ENCODE measurements around the gene MED13. TPM values are rescaled to one million over a fixed set of nuclear protein-coding genes. Genes with fewer than 3 reads are reported as not detected.

Gene MED13
- total and polyA plus RNA-seq, 11 donors: 5.6 to 59.1 (median 38.9) TPM

DNA sequence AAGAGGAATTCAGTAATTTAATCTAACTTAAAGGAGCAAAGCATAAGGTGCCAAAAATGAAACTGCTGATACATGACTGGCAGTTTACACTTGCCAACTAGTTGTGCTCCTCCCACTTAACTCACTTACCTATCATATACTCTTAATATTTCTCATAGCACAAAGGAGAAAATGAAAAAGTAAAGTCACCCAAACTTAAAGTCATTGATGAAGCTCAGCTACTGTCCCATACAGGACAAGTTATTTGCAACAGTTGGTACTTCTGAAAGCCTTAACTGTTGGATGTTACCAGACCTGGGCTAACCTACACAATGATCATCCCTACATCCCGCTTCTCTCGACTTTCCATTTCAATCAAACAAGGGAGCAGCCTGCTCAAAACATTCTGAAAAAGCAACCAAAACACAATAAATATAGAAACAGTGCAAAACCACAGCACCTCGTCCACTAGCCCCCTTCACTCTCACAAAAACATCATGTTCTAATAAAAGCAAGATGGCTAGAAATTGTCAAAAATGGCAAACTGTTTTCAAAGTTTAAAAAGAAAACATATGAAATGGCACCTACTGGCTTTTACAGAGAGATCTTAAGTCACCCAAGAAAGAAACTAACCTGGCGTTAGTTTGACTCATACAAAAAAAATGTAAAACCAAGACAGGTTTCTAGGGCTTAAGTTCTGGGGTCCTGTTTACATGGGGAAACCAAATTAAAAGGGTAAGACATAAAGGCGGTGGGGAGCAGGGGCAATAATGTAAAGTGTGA lies 868 bp downstream of the MED13 start:
- Histone ChIP-seq H3K4me3 (peak overlapping the region; percentile 79 to 98 (median 95)), H3K27ac (peak overlapping the region in 11 of 12 donors; percentile 93 to 100 (median 99)), H3K27me3 (no peaks in the 10 kb centered on the region), H3K9me3 (no peaks in the 10 kb centered on the region), H3K4me1 (peaks cover 9 to 48% (median 35%) of the 10 kb centered on the region in 12 donors), H3K36me3 (peaks cover 0 to 29% (median 20%) of the 10 kb centered on the region in 9 donors)
- no peak for TF ChIP-seq POLR2A (IDR thresholded peaks at IDR 0.05)
- TF ChIP-seq, protein P1, sequence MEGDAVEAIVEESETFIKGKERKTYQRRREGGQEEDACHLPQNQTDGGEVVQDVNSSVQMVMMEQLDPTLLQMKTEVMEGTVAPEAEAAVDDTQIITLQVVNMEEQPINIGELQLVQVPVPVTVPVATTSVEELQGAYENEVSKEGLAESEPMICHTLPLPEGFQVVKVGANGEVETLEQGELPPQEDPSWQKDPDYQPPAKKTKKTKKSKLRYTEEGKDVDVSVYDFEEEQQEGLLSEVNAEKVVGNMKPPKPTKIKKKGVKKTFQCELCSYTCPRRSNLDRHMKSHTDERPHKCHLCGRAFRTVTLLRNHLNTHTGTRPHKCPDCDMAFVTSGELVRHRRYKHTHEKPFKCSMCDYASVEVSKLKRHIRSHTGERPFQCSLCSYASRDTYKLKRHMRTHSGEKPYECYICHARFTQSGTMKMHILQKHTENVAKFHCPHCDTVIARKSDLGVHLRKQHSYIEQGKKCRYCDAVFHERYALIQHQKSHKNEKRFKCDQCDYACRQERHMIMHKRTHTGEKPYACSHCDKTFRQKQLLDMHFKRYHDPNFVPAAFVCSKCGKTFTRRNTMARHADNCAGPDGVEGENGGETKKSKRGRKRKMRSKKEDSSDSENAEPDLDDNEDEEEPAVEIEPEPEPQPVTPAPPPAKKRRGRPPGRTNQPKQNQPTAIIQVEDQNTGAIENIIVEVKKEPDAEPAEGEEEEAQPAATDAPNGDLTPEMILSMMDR (IDR thresholded peaks at IDR 0.05): no peak
- DNase-seq: no peak
- ATAC-seq: no peak
- intact Hi-C loops (cut with DNase I): loop anchor here in 6 of 10 donors (2.0 to 10.0 kb wide), 3 partner anchors 135 to 649 kb away; partner anchors contain the start of gene INTS2 (in 1 of the 6)
- 0 to 3% (median 1%) methylated on average over 5 of the region's 5 CpGs for WGBS, 4 donors

DNA sequence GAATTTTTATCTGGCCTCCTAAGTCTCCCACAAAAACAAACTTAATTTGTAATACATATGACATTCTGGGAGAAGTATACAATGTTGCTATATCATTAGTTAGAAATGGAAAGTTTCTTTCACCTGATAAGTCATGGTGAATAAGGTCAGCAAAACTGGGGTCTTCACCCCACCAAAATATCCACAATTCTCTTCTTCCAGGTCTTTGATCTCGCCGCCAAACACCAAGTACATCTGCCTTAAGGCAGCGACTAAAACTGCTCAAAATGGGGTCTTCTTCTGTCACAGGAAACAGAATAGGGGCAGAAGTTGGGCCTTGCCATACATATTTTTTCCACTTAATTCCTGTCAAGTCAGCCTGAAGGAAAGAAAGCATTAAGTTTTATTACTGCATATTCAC lies 2.1 kb downstream of the MED13 start:
- intact Hi-C loops (cut with DNase I): loop anchor here in 5 of 10 donors (10.0 kb wide), 1 partner anchor 648 kb away; no protein-coding TSS in a partner anchor
- peaks cover 12 to 58% (median 41%) of the 10 kb centered on the region in 12 donors for H3K4me1 ChIP-seq

DNA sequence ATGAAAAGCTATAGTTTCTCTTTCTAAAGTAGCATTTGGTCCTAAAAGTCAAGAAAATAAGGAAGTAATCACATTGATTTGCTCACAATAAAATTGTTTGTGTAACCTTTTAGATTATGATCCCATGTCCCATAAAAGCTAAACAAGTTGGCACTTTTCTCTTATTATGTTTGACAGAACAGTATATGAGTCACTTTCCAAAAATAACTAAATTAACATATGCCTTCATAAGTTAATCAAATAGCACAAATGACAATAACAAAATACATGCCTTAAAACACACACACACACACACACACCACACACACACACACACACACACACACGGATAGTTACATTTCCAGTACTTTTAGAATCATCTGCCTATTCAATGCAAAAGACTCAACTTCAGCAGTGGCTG lies 2.8 kb downstream of the MED13 start:
- peak overlapping the region in 4 of 12 donors; percentile 4 to 100 (median 26) for H3K27ac ChIP-seq
- no peak for DNase-seq
- no peaks in the 10 kb centered on the region for H3K9me3 ChIP-seq
- TF ChIP-seq, protein P1 (IDR thresholded peaks at IDR 0.05): no peak
- TF ChIP-seq POLR2A (IDR thresholded peaks at IDR 0.05): no peak
- no peak for ATAC-seq
- peaks cover 0 to 38% (median 20%) of the 10 kb centered on the region in 9 donors for H3K36me3 ChIP-seq
- H3K27me3 ChIP-seq: no peaks in the 10 kb centered on the region
- intact Hi-C loops (cut with DNase I): loop anchor here in 5 of 10 donors (10.0 kb wide), 1 partner anchor 648 kb away; no protein-coding TSS in a partner anchor
- H3K4me3 ChIP-seq: peak overlapping the region in 9 of 12 donors; percentile 79 to 98 (median 96)
- peaks cover 17 to 65% (median 47%) of the 10 kb centered on the region in 12 donors for H3K4me1 ChIP-seq
- 0 to 14% (median 9%) methylated on average over 1 of the region's 1 CpG for WGBS, 4 donors

More for the DNA sequence above, 2.1 kb downstream of the MED13 start:
- Histone ChIP-seq H3K36me3 (peaks cover 0 to 37% (median 20%) of the 10 kb centered on the region in 9 donors), H3K27ac (peak overlapping the region in 4 of 12 donors; percentile 19 to 100 (median 100)), H3K27me3 (no peaks in the 10 kb centered on the region), H3K9me3 (no peaks in the 10 kb centered on the region), H3K4me3 (peak overlapping the region in 9 of 12 donors; percentile 79 to 98 (median 96))
- ATAC-seq: no peak
- no peak for DNase-seq
- 60 to 65% (median 63%) methylated on average over 3 of the region's 3 CpGs for WGBS, 4 donors
- TF ChIP-seq, protein P1 (IDR thresholded peaks at IDR 0.05): no peak
- TF ChIP-seq POLR2A (IDR thresholded peaks at IDR 0.05): no peak

DNA sequence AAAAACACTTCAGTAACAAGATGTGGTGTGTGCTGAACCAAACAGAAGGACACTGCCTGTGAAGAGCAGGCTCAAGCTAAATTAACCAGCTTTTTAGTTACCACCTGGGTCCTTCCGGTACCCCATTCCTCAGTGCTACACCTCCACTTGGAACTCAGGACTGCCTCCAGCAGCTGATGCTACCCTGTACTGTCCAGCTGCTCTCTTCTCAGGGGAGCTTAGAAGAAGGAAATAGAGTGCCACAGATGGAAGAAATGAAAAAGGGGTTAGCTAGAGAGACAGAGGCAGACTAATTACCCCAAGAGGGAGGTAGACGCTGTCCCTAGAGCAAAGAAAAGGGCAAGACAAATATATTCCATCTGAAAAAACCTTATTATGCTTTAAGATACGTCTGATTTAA lies 5.7 kb downstream of the MED13 start:
- WGBS, 4 donors: 59 to 72% (median 67%) methylated on average over 3 of the region's 3 CpGs
- no peak for ATAC-seq
- peaks cover 17 to 85% (median 61%) of the 10 kb centered on the region in 12 donors for H3K4me1 ChIP-seq
- H3K4me3 ChIP-seq: no peak overlapping the region
- DNase-seq: no peak
- H3K36me3 ChIP-seq: peaks cover 0 to 61% (median 44%) of the 10 kb centered on the region in 9 donors
- no peaks in the 10 kb centered on the region for H3K27me3 ChIP-seq
- H3K27ac ChIP-seq: no peak overlapping the region
- intact Hi-C loops (cut with DNase I): no loop called here
- TF ChIP-seq, protein P1 (IDR thresholded peaks at IDR 0.05): no peak
- TF ChIP-seq POLR2A (IDR thresholded peaks at IDR 0.05): no peak
- H3K9me3 ChIP-seq: no peaks in the 10 kb centered on the region
